ENCODE data around the gene DLGAP4.
"Not testable (repeated sequence)": the region's sequence is repeated elsewhere in the genome, so short reads cannot be mapped to it uniquely, and the experiment has no call there.

The DLGAP4 gene

GRCh38 chr20:36501367-36502006 lies 195.3 kb downstream of the DLGAP4 start:
- no peak for DNase-seq (ENCODE audit: low spot score)

GRCh38 chr20:36504295-36504694 lies 198.2 kb downstream of the DLGAP4 start:
- peak; percentile 20 for DNase-seq (ENCODE audit: low spot score)

GRCh38 chr20:36506253-36506652 lies 200.1 kb downstream of the DLGAP4 start:
- DNase-seq (ENCODE audit: low spot score) = peak; percentile 61

GRCh38 chr20:36507746-36508145 lies 201.6 kb downstream of the DLGAP4 start:
- DNase-seq (ENCODE audit: low spot score) = no peak

- no peak for DNase-seq (ENCODE audit: low spot score)
Observed at GRCh38 chr20:36519012-36519719, 213.0 kb downstream of the DLGAP4 start.

GRCh38 chr20:36519944-36520343 lies 213.8 kb downstream of the DLGAP4 start:
- no peak for DNase-seq (ENCODE audit: low spot score)

- no peak for DNase-seq (ENCODE audit: low spot score)
Observed at GRCh38 chr20:36521526-36521925, 215.4 kb downstream of the DLGAP4 start.

- DNase-seq (ENCODE audit: low spot score) = not testable (repeated sequence)
Observed at GRCh38 chr20:36522412-36522811, 216.3 kb downstream of the DLGAP4 start.

GRCh38 chr20:36523341-36523740 lies 217.2 kb downstream of the DLGAP4 start:
- DNase-seq (ENCODE audit: low spot score) = no peak

GRCh38 chr20:36525620-36526365 lies 219.7 kb downstream of the DLGAP4 start:
- DNase-seq (ENCODE audit: low spot score) = no peak

GRCh38 chr20:36526521-36527011 lies 220.4 kb downstream of the DLGAP4 start:
- no peak for DNase-seq (ENCODE audit: low spot score)

GRCh38 chr20:36527331-36528125 lies 221.4 kb downstream of the DLGAP4 start:
- no peak for DNase-seq (ENCODE audit: low spot score)

- DNase-seq (ENCODE audit: low spot score) = no peak
Observed at GRCh38 chr20:36528176-36528874, 222.2 kb downstream of the DLGAP4 start.

- no peak for DNase-seq (ENCODE audit: low spot score)
Observed at GRCh38 chr20:36528875-36529417, 222.8 kb downstream of the DLGAP4 start.

- no peak for DNase-seq (ENCODE audit: low spot score)
Observed at GRCh38 chr20:36532388-36532787, 226.2 kb downstream of the DLGAP4 start.

- DNase-seq (ENCODE audit: low spot score) = no peak
Observed at GRCh38 chr20:36532822-36533221, 226.7 kb downstream of the DLGAP4 start.

- no peak for DNase-seq (ENCODE audit: low spot score)
Observed at GRCh38 chr20:36538026-36538722, 232.0 kb downstream of the DLGAP4 start.

GRCh38 chr20:36540551-36541211 lies 234.5 kb downstream of the DLGAP4 start:
- no peak for DNase-seq (ENCODE audit: low spot score)

GRCh38 chr20:36541227-36541767 lies 235.2 kb downstream of the DLGAP4 start, which contains the start of gene MYL9:
TSS of gene MYL9 (plus strand) at chr20:36541519. CDS start at chr20:36544885, 3,366 bp downstream.
- DNase-seq (ENCODE audit: low spot score) = no peak

All from NAMALWA (cell line).